Activated CD4-positive, CD25-positive, alpha-beta regulatory T cell (primary cell): ENCODE measurements around the gene H1-8.

Experiments
- DNase-seq, 4 experiments: peaks; one replicate each; lab custom pipeline; 2025; lab: John Stamatoyannopoulos, UW

The H1-8 gene

GRCh38 chr3:129556358-129556695 lies 13.4 kb downstream of the H1-8 start:
- DNase-seq = no peak

GRCh38 chr3:129556890-129557547 lies 14.0 kb downstream of the H1-8 start:
- DNase-seq = no peak

GRCh38 chr3:129557548-129557894 lies 14.5 kb downstream of the H1-8 start:
- DNase-seq = no peak

- no peak for DNase-seq
Observed at GRCh38 chr3:129558081-129558771, 15.3 kb downstream of the H1-8 start.

- no peak for DNase-seq
Observed at GRCh38 chr3:129558772-129559564, 16.0 kb downstream of the H1-8 start.

- DNase-seq = no peak
Observed at GRCh38 chr3:129559565-129560079, 16.6 kb downstream of the H1-8 start.

- no peak for DNase-seq
Observed at GRCh38 chr3:129560269-129560787, 17.4 kb downstream of the H1-8 start.

GRCh38 chr3:129560911-129561594 lies 18.1 kb downstream of the H1-8 start:
- no peak for DNase-seq

- DNase-seq = no peak
Observed at GRCh38 chr3:129561619-129562248, 18.8 kb downstream of the H1-8 start.

- no peak for DNase-seq
Observed at GRCh38 chr3:129562803-129563202, 19.8 kb downstream of the H1-8 start.

GRCh38 chr3:129563332-129563731 lies 20.4 kb downstream of the H1-8 start:
- no peak for DNase-seq

GRCh38 chr3:129563850-129564535 lies 21.0 kb downstream of the H1-8 start:
- no peak for DNase-seq

GRCh38 chr3:129564981-129565644 lies 22.1 kb downstream of the H1-8 start:
- DNase-seq = no peak

GRCh38 chr3:129565902-129566301 lies 22.9 kb downstream of the H1-8 start:
- DNase-seq = no peak

- no peak for DNase-seq
Observed at GRCh38 chr3:129567176-129567705, 24.3 kb downstream of the H1-8 start.

GRCh38 chr3:129567939-129568338 lies 25.0 kb downstream of the H1-8 start:
- DNase-seq = no peak

GRCh38 chr3:129569856-129570255 lies 26.9 kb downstream of the H1-8 start:
- DNase-seq = no peak

- no peak for DNase-seq
Observed at GRCh38 chr3:129571605-129572547, 28.9 kb downstream of the H1-8 start.

- no peak for DNase-seq
Observed at GRCh38 chr3:129572603-129573002, 29.6 kb downstream of the H1-8 start.
